Mucosa of descending colon (tissue), 3 donors: ENCODE measurements around the gene CCDC39. TPM values are rescaled to one million over a fixed set of nuclear protein-coding genes. Genes with fewer than 3 reads are reported as not detected.

ENCODE experiments used
- ATAC-seq: fragments of 200-7000 bp; cut with Tn5 transposase; one replicate; pipeline ENCODE4 v1.9.1; 2020; ENCODE audit warnings: mild to moderate bottlenecking, moderate library complexity
- DNase-seq, 3 donors: peaks; one replicate each; pipeline ENCODE4 v3.0.0-alpha.2; 2020
- H3K36me3 ChIP-seq: fragments of 200-600 bp; one replicate; pipeline ENCODE4 v1.8.0; 2021; ENCODE audit warnings: low read depth, mild to moderate bottlenecking
- H3K4me1 ChIP-seq: fragments of 200-600 bp; one replicate; pipeline ENCODE4 v1.8.0; 2021; ENCODE audit warnings: low read depth, mild to moderate bottlenecking
- H3K4me3 ChIP-seq: fragments of 200-600 bp; one replicate; pipeline ENCODE4 v1.8.0; 2021; ENCODE audit warnings: mild to moderate bottlenecking
- H3K9me3 ChIP-seq: fragments of 200-600 bp; one replicate; pipeline ENCODE4 v1.8.0; 2021; ENCODE audit warnings: mild to moderate bottlenecking
- intact Hi-C, 2 donors: fragments of 100-400 bp; cut with DNase I in 1 of 2; cut with micrococcal nuclease in 1 of 2; formaldehyde crosslinking; loops; one replicate each; pipeline versions ENCODE4 v1.11.0 to v1.11.1; 2022; cut with DNase I, micrococcal nuclease
- long read RNA-seq, 2 donors: library from polyadenylated mRNA; unstranded; transcript quantifications; one replicate each; pipeline ENCODE4 v2.0.0, GENCODE V29; 2019 to 2021
- total RNA-seq, 3 donors: library from RNA; stranded (reverse); fragmentation: NEBNext Ultra II Directional in 2 of 3; extraction: Animal tissue kit (Norgen Biotek cat#: 25700) in 2 of 3; gene quantifications; one replicate each; pipeline versions ENCODE4 v1.2.1 to v1.2.4, GENCODE V29; 2021 to 2023
- TF ChIP-seq, protein P1 (sequence below): fragments of 200-600 bp; IDR thresholded peaks from one replicate; pipeline ENCODE4 v1.8.0; 2022; ENCODE audit warnings: antibody characterized with exemption, mild to moderate bottlenecking
- donor health status: DM: no; HTN: no; CAD: no; lungs with moderate emphysema.
- donor health status: DM: no; HTN: no; CAD: no.
- donor health status: DM: no; HTN: yes; CAD: no.

The CCDC39 gene
- total RNA-seq: under 1 TPM in 2 of 3 donors, not detected in 1; 0.09 to 0.10 TPM
- long read RNA-seq, donor 1: 0 reads
- long read RNA-seq, donor 2: 0 reads

DNA sequence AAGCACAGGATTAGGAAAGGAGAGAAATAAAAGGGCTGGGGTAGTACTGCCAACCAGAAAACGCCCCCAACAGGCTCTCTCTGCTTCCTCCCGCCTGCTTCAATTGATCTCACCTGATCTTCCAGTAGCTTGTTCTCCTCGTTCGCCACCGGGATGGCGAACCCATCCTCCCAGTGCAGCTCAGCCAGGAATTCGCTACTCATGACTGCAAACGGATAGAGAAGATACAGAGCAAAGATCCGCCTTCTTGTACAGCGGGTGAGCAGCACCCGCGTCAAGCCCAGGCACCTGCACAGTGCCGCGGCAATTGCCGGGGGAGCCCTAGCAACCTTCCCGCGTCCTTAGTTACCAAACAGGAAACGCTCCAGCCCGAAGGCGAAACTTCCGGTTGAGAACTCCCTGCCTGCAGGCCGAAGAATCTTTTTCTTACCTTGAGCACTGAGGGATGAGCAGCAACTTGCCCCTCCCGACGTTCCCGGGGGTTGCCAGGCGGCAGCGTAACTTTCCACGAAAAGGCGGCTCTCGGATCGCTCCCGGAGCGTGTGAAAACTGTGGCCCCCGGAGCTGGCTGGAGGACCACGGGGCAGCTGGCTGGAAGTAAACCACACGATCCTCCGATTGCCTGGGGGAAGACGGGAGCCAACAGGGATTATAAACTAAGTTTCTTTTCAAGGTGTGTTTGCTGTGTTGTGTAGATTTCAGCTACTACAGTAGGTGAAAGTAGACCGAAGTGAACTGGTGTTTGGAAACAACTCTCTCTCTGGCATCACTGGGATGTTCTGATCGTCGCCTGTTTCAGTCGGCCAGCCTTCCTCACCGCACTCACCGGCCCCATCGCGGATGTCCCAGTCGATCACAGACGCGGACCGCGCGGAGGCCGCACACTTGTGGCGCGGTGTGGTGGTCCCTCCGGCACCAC is at the start of gene CCDC39:
Gene CCDC39, minus strand, starts transcription at position 312 of the 919 bp plus-strand sequence. Its CDS starts 109 bp downstream, at position 203.
- intact Hi-C loops: no loop called here
- ATAC-seq (peak; percentile 96), DNase-seq (peak; percentile 65 to 76 (median 71))
- TF ChIP-seq, protein P1, sequence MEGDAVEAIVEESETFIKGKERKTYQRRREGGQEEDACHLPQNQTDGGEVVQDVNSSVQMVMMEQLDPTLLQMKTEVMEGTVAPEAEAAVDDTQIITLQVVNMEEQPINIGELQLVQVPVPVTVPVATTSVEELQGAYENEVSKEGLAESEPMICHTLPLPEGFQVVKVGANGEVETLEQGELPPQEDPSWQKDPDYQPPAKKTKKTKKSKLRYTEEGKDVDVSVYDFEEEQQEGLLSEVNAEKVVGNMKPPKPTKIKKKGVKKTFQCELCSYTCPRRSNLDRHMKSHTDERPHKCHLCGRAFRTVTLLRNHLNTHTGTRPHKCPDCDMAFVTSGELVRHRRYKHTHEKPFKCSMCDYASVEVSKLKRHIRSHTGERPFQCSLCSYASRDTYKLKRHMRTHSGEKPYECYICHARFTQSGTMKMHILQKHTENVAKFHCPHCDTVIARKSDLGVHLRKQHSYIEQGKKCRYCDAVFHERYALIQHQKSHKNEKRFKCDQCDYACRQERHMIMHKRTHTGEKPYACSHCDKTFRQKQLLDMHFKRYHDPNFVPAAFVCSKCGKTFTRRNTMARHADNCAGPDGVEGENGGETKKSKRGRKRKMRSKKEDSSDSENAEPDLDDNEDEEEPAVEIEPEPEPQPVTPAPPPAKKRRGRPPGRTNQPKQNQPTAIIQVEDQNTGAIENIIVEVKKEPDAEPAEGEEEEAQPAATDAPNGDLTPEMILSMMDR: no peak
- H3K9me3 ChIP-seq: no peaks in the 10 kb centered on the region
- H3K4me3 ChIP-seq: no peak within 1 kb of the TSS
- peaks cover 14% of the 10 kb centered on the region for H3K4me1 ChIP-seq
- no peaks in the 10 kb centered on the region for H3K36me3 ChIP-seq

DNA sequence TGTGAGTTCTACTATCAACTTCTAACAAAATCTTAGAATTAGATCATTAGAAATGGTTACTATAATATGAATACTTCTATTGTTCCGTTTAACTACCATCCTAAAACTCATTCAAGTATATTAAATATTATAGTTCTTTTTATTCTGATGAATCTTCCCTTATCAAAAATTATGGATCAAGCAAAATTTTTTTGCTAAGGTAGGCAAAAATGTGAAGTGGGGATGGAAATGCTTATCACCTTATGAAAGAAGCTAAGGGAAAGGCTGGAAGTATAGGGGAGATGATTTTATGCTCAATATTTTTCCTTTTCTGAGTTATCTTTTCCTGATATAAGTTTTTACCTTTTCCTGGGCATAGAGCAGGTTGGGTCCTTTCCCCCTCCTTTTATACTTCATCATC is 40.7 kb upstream of the CCDC39 start:
- H3K4me3 ChIP-seq: no peak overlapping the region
- no peak for DNase-seq
- ATAC-seq: no peak
- no peaks in the 10 kb centered on the region for H3K4me1 ChIP-seq
- TF ChIP-seq, protein P1: no peak
- H3K36me3 ChIP-seq: no peaks in the 10 kb centered on the region
- no peaks in the 10 kb centered on the region for H3K9me3 ChIP-seq
- intact Hi-C loops: no loop called here

- Histone ChIP-seq H3K36me3 (no peaks in the 10 kb centered on the region), H3K9me3 (no peaks in the 10 kb centered on the region), H3K4me1 (no peaks in the 10 kb centered on the region), H3K4me3 (no peak overlapping the region)
- DNase-seq: no peak
- intact Hi-C loops: no loop called here
- TF ChIP-seq, protein P1: no peak
- ATAC-seq: no peak
Observed at GRCh38 chr3:180707896-180708295, 28.6 kb upstream of the CCDC39 start.

GRCh38 chr3:180705619-180706018 is 26.3 kb upstream of the CCDC39 start:
- ATAC-seq (no peak), DNase-seq (no peak)
- Histone ChIP-seq H3K4me3 (no peak overlapping the region), H3K9me3 (no peaks in the 10 kb centered on the region), H3K36me3 (no peaks in the 10 kb centered on the region), H3K4me1 (no peaks in the 10 kb centered on the region)
- intact Hi-C loops: no loop called here
- TF ChIP-seq, protein P1: no peak

DNA sequence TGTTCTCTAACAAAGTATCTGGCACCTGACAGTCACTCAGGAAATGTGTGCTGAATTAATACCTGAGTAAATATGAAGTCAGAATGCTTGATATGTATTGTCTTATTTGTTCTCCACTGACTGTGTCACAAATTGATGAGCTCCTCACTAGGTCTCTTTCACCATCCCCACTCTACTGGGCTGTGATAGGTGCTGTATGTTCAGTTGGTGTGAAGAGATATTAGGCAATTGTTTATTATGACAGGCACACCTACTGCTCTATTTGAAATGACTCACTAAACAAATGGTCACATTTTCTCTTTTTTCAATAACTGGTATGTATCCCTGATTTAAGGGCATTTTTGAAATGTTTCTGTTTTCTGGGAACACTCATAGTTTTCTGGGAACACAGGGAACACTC is 25.2 kb upstream of the CCDC39 start:
- no peak for ATAC-seq
- TF ChIP-seq, protein P1: no peak
- intact Hi-C loops: no loop called here
- Histone ChIP-seq H3K9me3 (no peaks in the 10 kb centered on the region), H3K4me3 (no peak overlapping the region), H3K36me3 (no peaks in the 10 kb centered on the region), H3K4me1 (no peaks in the 10 kb centered on the region)
- no peak for DNase-seq
